K562 (cell line): ENCODE results near the gene GZMB. TPM values are rescaled to one million over a fixed set of nuclear protein-coding genes. Genes with fewer than 3 reads are reported as not detected.
"Not testable (repeated sequence)": the region's sequence is repeated elsewhere in the genome, so short reads cannot be mapped to it uniquely, and the experiment has no call there.

Experiments used
- ATAC-seq: fragments of 200-7000 bp; cut with Tn5 transposase; 3 replicates; pipeline ENCODE4 v1.9.1; 2020; ENCODE audit warnings: moderate library complexity
- BruUV-seq: library from RNA; stranded (reverse); fragments of 400-500 nt; replicated peaks from 2 replicates; lab custom pipeline; 2021; lab: Mats Ljungman, UMichigan
- CTCF ChIA-PET: fragments of 300-600 bp; formaldehyde crosslinking; extraction: SDS; loops from one replicate; lab custom pipeline; 2021; ENCODE audit warnings: low intra/inter-chr PET ratio; lab: Yijun Ruan, JAX
- POLR2A ChIA-PET: fragments of 300-600, 350-650 bp; sonication (Branson Sonifier 250); formaldehyde crosslinking; extraction: SDS; loops from one replicate; lab custom pipeline; 2021; ENCODE audit warnings: antibody characterized with exemption, inconsistent platforms; lab: Yijun Ruan, JAX
- DNase-seq, 4 experiments: peaks; one replicate each; pipeline versions ENCODE4 v3.0.0 to v3.0.0-alpha.2; 2011 to 2018; ENCODE audit warnings: low spot score in 3 of 4, mixed read lengths in 3 of 4; ENCODE audit errors: extremely low read depth in 1 of 4
- FAIRE-seq: peaks from 2 replicates; lab custom pipeline; 2011; peaks lifted over from hg19 to GRCh38; lab: Jason Lieb, UNC
- H2AFZ ChIP-seq: 2 replicates; pipeline ENCODE4 v1.6.0; 2011; ENCODE audit warnings: low read depth, low read length, control low read depth, inconsistent platforms
- H3K27ac ChIP-seq: fragments of 200-600 bp; 3 replicates; pipeline ENCODE4 v1.8.0; 2011; ENCODE audit warnings: low read depth, mild to moderate bottlenecking, control low read depth, inconsistent platforms, low read length, moderate library complexity, mixed read lengths; ENCODE audit errors: extremely low read depth
- H3K27me3 ChIP-seq, 2 experiments: fragments of 300-600 bp in 1 of 2; 2 replicates in 1 of 2; 3 replicates in 1 of 2; pipeline versions ENCODE4 v1.6.0 to v1.8.0; 2011; ENCODE audit warnings: inconsistent platforms in 2 of 2, low read length in 2 of 2, mild to moderate bottlenecking in 1 of 2, mixed read lengths in 1 of 2, moderate library complexity in 1 of 2; ENCODE audit not compliant: control insufficient read depth in 2 of 2, insufficient read depth in 2 of 2
- H3K36me3 ChIP-seq: fragments of 300-600 bp; 3 replicates; pipeline ENCODE4 v1.8.0; 2011; ENCODE audit warnings: mild to moderate bottlenecking, low read length, inconsistent platforms; ENCODE audit not compliant: control insufficient read depth, insufficient read depth
- H3K4me1 ChIP-seq, 2 experiments: fragments of 200-600 bp in 1 of 2; replicated peaks in 1 of 2; 2 replicates in 1 of 2; 3 replicates in 1 of 2; pipeline versions ENCODE4 v1.5.1 to v1.8.0; 2011; ENCODE audit warnings: inconsistent platforms in 2 of 2, low read length in 2 of 2, mild to moderate bottlenecking in 1 of 2, mixed read lengths in 1 of 2, moderate library complexity in 1 of 2; ENCODE audit not compliant: control insufficient read depth in 2 of 2, insufficient read depth in 2 of 2
- H3K4me2 ChIP-seq: 2 replicates; pipeline ENCODE4 v1.6.1; 2011; ENCODE audit warnings: low read length, control low read depth, inconsistent platforms, mixed read lengths; ENCODE audit not compliant: insufficient read depth
- H3K4me3 ChIP-seq: fragments of 200-600 bp; sonication (generic), shearing (Covaris generic); 2 replicates; pipeline ENCODE4 v1.5.1; 2016; ENCODE audit warnings: control low read depth, inconsistent platforms
- H3K79me2 ChIP-seq: fragments of 200-600 bp; 3 replicates; pipeline ENCODE4 v1.8.0; 2011; ENCODE audit warnings: low read length, inconsistent platforms; ENCODE audit not compliant: control insufficient read depth, insufficient read depth
- H3K9ac ChIP-seq, 2 experiments: 2 replicates each; pipeline versions ENCODE4 v1.6.0 to v1.6.1; 2011; ENCODE audit warnings: low read depth in 2 of 2, low read length in 2 of 2, control low read depth in 1 of 2, inconsistent platforms in 1 of 2, mild to moderate bottlenecking in 1 of 2, mixed read lengths in 1 of 2; ENCODE audit not compliant: insufficient read depth in 1 of 2
- H3K9me1 ChIP-seq: one replicate; pipeline ENCODE4 v1.6.0; 2011; ENCODE audit warnings: inconsistent platforms, mild to moderate bottlenecking, low read length, moderate library complexity; ENCODE audit not compliant: control insufficient read depth, insufficient read depth
- H3K9me3 ChIP-seq: replicated peaks from 2 replicates; pipeline ENCODE4 v1.5.1; 2011; ENCODE audit warnings: low read depth, low read length, inconsistent platforms; ENCODE audit not compliant: control insufficient read depth, insufficient read depth
- H4K20me1 ChIP-seq: replicated peaks from 2 replicates; pipeline ENCODE4 v1.6.1; 2011; ENCODE audit warnings: low read length, inconsistent platforms, mixed read lengths; ENCODE audit not compliant: control insufficient read depth, insufficient read depth
- FUS ChIP-seq: fragments of 200-400 bp; formaldehyde crosslinking; optimal IDR thresholded peaks from 2 replicates; pipeline ENCODE3; 2017; ENCODE audit warnings: low read depth, low read length
- JUNB ChIP-seq: fragments of 450-650 bp; formaldehyde crosslinking; conservative IDR thresholded peaks from 2 replicates; pipeline ENCODE4 v1.4.0; 2020; ENCODE audit warnings: mild to moderate bottlenecking
- NFIC ChIP-seq: fragments of 450-650 bp; IDR thresholded peaks from 2 replicates; pipeline ENCODE4 v1.6.1; 2017; ENCODE audit warnings: mild to moderate bottlenecking, inconsistent platforms
- ZFP36 ChIP-seq: fragments of 150-350 bp; IDR thresholded peaks from 2 replicates; pipeline ENCODE4 v1.6.1; 2018; ENCODE audit warnings: low read length, low read depth; ENCODE audit not compliant: partially characterized antibody
- WGBS: fragments of 100-300 bp; shearing (Covaris generic); methylation state at CpG from one replicate; pipeline ENCODE4 v1.1.6; 2016; ENCODE audit warnings: low coverage, mixed read lengths; ENCODE audit not compliant: insufficient coverage; ENCODE audit errors: missing lambda C conversion rate; 5-methylcytosine and 5-hydroxymethylcytosine counted together
- in situ Hi-C: fragments of 300-500 bp; cut with MboI; formaldehyde crosslinking; loops from 4 replicates; pipeline ENCODE4 v1.15.0; 2018; ENCODE audit warnings: inconsistent platforms, mixed read lengths
- intact Hi-C: fragments of 100-400 bp; cut with micrococcal nuclease; formaldehyde crosslinking; loops from 2 replicates; pipeline ENCODE4 v1.14.2; 2022
- polyA plus RNA-seq, 8 experiments: library from polyadenylated mRNA; depleted of rRNA in 4 of 8; stranded (reverse) in 5 of 8; unstranded in 3 of 8; fragments of >200 nt; fragmentation: Nextera tagmentation in 2 of 8; fragmentation: Illumina TruSeq in 1 of 8; extraction: Ambion mirVana in 2 of 8; extraction: Trizol in 1 of 8; gene quantifications; 2 replicates each; pipeline versions ENCODE4 v1.2.1 to v1.2.3, GENCODE V29; 2011 to 2014; ENCODE audit warnings: inconsistent platforms in 1 of 8, missing spikeins in 1 of 8
- total RNA-seq, 7 experiments: library from RNA; depleted of rRNA in 6 of 7; stranded (reverse); fragments of >200 nt in 6 of 7; fragmentation: Illumina TruSeq in 2 of 7; extraction: Trizol in 2 of 7; gene quantifications; 2 replicates each; pipeline versions ENCODE4 v1.2.1 to v1.2.3, GENCODE V29; 2011 to 2021; ENCODE audit warnings: low replicate concordance in 1 of 7
- TF ChIP-seq, protein P1 (sequence below): fragments of 250-450 bp; sonication (Bioruptor Pico); IDR thresholded peaks from 2 replicates; pipeline ENCODE4 v1.8.0; 2022; ENCODE audit warnings: inconsistent platforms, mild to moderate bottlenecking, moderate library complexity, borderline replicate concordance
- TF ChIP-seq, protein P2 (sequence below), 3 experiments: fragments of 200-800 bp in 1 of 3; sonication (Bioruptor generic) in 1 of 3; sonication (generic) in 1 of 3; formaldehyde crosslinking in 1 of 3; IDR thresholded peaks; 2 replicates each; pipeline versions ENCODE4 v1.6.1 to v1.8.0; 2016 to 2022; ENCODE audit warnings: mild to moderate bottlenecking in 2 of 3, missing compliant biosample characterization in 2 of 3, missing genetic modification characterization in 2 of 3, missing genetic modification reagents in 1 of 3

The GZMB gene
- total and polyA plus RNA-seq, 9 of the 15 experiments (the other 6 are each of a cell fraction or from before 2014, with no cell fraction given), result 0.08 to 0.95 (median 0.68) TPM; not detected in 6

DNA sequence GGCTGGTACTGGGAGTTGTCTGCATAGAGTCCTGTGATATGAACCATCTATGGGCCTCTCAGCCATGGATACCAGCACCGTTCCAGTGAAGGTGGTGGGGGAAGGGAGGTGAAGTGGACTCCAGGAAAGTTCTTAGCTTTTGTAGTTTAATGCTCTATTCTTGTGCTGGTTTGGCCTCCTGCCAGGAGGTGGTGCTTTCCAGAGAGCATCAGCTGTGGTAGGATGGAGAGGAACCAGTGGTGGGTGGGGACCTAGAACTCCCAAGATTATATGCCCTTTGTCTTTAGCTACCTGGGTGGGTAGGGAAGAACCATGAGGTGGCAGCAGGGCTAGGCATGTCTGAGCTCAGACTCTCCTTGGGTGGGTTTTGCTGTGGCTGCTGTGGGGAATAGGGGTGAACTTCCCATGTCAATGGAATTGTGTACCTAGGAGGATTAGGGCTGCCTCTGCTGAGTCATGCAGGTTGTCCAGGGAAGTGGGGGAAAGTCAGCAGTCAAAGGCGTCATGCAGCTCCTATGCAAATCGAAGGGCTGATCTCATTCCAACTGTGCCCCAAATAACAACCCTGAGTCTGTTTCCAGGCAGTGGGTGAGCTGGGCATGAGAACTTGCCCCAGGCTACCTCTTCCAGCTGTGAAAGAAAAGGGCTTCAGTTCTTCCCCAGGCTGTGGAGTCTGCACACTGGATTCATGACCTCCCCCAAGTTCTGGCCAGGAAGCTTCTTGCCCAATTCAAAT, 38.7 kb downstream of the GZMB start:
- POLR2A ChIA-PET, result no interaction called here
- no TSS peak for BruUV-seq
- Histone ChIP-seq H3K27ac (no peak overlapping the region), H3K9ac (no peak overlapping the region), H3K4me1 (no peaks in the 10 kb centered on the region), H3K9me1 (no peaks in the 10 kb centered on the region), H3K9me3 (no peaks in the 10 kb centered on the region), H2AFZ (no peak overlapping the region), H3K4me3 (no peak overlapping the region), H3K4me2 (no peak overlapping the region), H4K20me1 (no peaks in the 10 kb centered on the region), H3K79me2 (no peaks in the 10 kb centered on the region), H3K27me3 (no peaks in the 10 kb centered on the region), H3K36me3 (no peaks in the 10 kb centered on the region)
- intact Hi-C loops, result no loop called here
- CTCF ChIA-PET, result no interaction called here
- FAIRE-seq (no peak), ATAC-seq (no peak), DNase-seq (no peak)
- TF ChIP-seq, protein P1, sequence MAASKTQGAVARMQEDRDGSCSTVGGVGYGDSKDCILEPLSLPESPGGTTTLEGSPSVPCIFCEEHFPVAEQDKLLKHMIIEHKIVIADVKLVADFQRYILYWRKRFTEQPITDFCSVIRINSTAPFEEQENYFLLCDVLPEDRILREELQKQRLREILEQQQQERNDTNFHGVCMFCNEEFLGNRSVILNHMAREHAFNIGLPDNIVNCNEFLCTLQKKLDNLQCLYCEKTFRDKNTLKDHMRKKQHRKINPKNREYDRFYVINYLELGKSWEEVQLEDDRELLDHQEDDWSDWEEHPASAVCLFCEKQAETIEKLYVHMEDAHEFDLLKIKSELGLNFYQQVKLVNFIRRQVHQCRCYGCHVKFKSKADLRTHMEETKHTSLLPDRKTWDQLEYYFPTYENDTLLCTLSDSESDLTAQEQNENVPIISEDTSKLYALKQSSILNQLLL, result no peak
- TF ChIP-seq, protein P2, sequence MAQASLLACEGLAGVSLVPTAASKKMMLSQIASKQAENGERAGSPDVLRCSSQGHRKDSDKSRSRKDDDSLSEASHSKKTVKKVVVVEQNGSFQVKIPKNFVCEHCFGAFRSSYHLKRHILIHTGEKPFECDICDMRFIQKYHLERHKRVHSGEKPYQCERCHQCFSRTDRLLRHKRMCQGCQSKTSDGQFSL (CRISPR knock-in tag; IDR thresholded peaks at IDR 0.05), result no peak
- TF ChIP-seq, protein P2 (tag; IDR thresholded peaks at IDR 0.05), result no peak
- TF ChIP-seq ZFP36, result peak; percentile 88
- TF ChIP-seq NFIC, result peak; percentile 23; the same call in 1 of the 2 replicates
- no peak for TF ChIP-seq FUS
- no peak for TF ChIP-seq JUNB (CRISPR knock-in tag)
- WGBS, result 0% methylated on average over 1 of the region's 3 CpGs
- in situ Hi-C loops, result no loop called here

DNA sequence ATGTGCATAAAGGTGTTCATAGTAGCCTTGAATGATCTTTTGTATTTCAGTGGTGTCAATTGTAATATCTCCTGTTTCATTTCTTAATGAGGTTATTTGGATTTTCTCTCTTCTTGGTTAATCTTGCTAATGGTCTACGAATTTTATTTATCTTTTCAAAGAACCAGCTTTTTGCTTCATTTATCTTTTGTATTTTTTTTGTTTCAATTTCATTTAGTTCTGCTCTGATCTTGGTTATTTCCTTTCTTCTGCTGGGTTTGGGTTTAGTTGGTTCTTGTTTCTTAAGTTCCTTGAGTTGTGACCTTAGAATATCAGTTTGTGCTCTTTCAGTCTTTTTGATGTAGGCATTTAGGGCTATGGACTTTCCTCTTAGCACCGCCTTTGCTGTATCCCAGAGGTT, 43.0 kb downstream of the GZMB start:
- POLR2A ChIA-PET, H3K9me1 ChIP-seq, H2AFZ ChIP-seq, H3K4me1 ChIP-seq, H3K4me2 ChIP-seq, BruUV-seq, ATAC-seq, H3K79me2 ChIP-seq, H3K36me3 ChIP-seq, H3K27ac ChIP-seq, H4K20me1 ChIP-seq, CTCF ChIA-PET, H3K9me3 ChIP-seq, H3K27me3 ChIP-seq, intact Hi-C loops, DNase-seq, H3K4me3 ChIP-seq, H3K9ac ChIP-seq, FAIRE-seq, in situ Hi-C loops: not testable (repeated sequence)
- 0% methylated on average over 2 of the region's 2 CpGs for WGBS
